HEK293 (cell line): ENCODE results near the gene GSG1L.

Source experiments
- CTCF ChIA-PET: fragments of 350-600 bp; formaldehyde crosslinking; extraction: SDS; loops from one replicate; lab custom pipeline; 2021; ENCODE audit warnings: antibody characterized with exemption; lab: Yijun Ruan, JAX
- POLR2A ChIA-PET: fragments of 300-600 bp; formaldehyde crosslinking; extraction: SDS; loops from one replicate; lab custom pipeline; 2020; ENCODE audit warnings: antibody characterized with exemption, inconsistent platforms; lab: Yijun Ruan, JAX
- H3K27ac ChIP-seq: fragments of 200-500 bp; sonication (Bioruptor generic); 2 replicates; pipeline ENCODE4 v1.5.1; 2014; ENCODE audit warnings: low read depth, low read length, control low read depth, inconsistent platforms; ENCODE audit errors: extremely low read depth
- H3K36me3 ChIP-seq, 2 experiments: fragments of 200-500 bp in 1 of 2; sonication (Bioruptor generic) in 1 of 2; 1 replicate in 1 of 2; 2 replicates in 1 of 2; pipeline ENCODE4 v1.5.1; 2014 to 2017; ENCODE audit warnings: inconsistent platforms in 2 of 2, low read length in 2 of 2; ENCODE audit not compliant: control insufficient read depth in 2 of 2, insufficient read depth in 1 of 2
- H3K4me1 ChIP-seq: fragments of 200-500 bp; sonication (Bioruptor generic); 2 replicates; pipeline ENCODE4 v1.5.1; 2014; ENCODE audit warnings: mild to moderate bottlenecking, low read length, inconsistent platforms; ENCODE audit not compliant: control insufficient read depth, insufficient read depth
- H3K4me3 ChIP-seq: 2 replicates; pipeline ENCODE4 v1.5.1; 2011; ENCODE audit warnings: low read depth, mild to moderate bottlenecking, control low read depth, low read length, moderate library complexity
- H3K9me3 ChIP-seq: fragments of 200-500 bp; sonication (Bioruptor generic); 2 replicates; pipeline ENCODE4 v1.5.1; 2014; ENCODE audit warnings: low read depth, low read length, inconsistent platforms; ENCODE audit not compliant: control insufficient read depth, insufficient read depth
- PRDM10 ChIP-seq: fragments of 450-650 bp; formaldehyde crosslinking; IDR thresholded peaks from 2 replicates; pipeline ENCODE4 v1.5.1; 2016; ENCODE audit warnings: missing biosample characterization, missing genetic modification characterization
- SCRT1 ChIP-seq: fragments of 450-650 bp; formaldehyde crosslinking; IDR thresholded peaks from 2 replicates; pipeline ENCODE4 v1.5.1; 2016; ENCODE audit warnings: missing biosample characterization, missing genetic modification characterization, borderline replicate concordance
- SCRT2 ChIP-seq: fragments of 450-650 bp; formaldehyde crosslinking; IDR thresholded peaks from 2 replicates; pipeline ENCODE4 v1.5.1; 2016; ENCODE audit warnings: missing biosample characterization, missing genetic modification characterization
- ZNF121 ChIP-seq: fragments of 450-650 bp; formaldehyde crosslinking; IDR thresholded peaks from 2 replicates; pipeline ENCODE4 v1.5.1; 2016; ENCODE audit warnings: missing biosample characterization, missing genetic modification characterization
- ZNF24 ChIP-seq: fragments of 450-650 bp; formaldehyde crosslinking; IDR thresholded peaks from 2 replicates; pipeline ENCODE4 v1.5.1; 2016; ENCODE audit warnings: missing biosample characterization, missing genetic modification characterization
- ZNF366 ChIP-seq: fragments of 450-650 bp; formaldehyde crosslinking; conservative IDR thresholded peaks from 2 replicates; pipeline ENCODE4 v1.5.1; 2016; ENCODE audit warnings: missing biosample characterization, missing genetic modification characterization
- ZNF391 ChIP-seq: fragments of 450-650 bp; formaldehyde crosslinking; IDR thresholded peaks from 2 replicates; pipeline ENCODE4 v1.5.1; 2016; ENCODE audit warnings: low read depth, missing biosample characterization, missing genetic modification characterization, borderline replicate concordance
- ZNF398 ChIP-seq: fragments of 450-650 bp; formaldehyde crosslinking; IDR thresholded peaks from 2 replicates; pipeline ENCODE4 v1.5.1; 2017; ENCODE audit warnings: missing biosample characterization, missing genetic modification characterization
- ZNF449 ChIP-seq: fragments of 450-650 bp; formaldehyde crosslinking; IDR thresholded peaks from 2 replicates; pipeline ENCODE4 v1.5.1; 2017; ENCODE audit warnings: missing biosample characterization, mild to moderate bottlenecking, missing genetic modification characterization, moderate library complexity
- ZNF48 ChIP-seq: fragments of 450-650 bp; formaldehyde crosslinking; IDR thresholded peaks from 2 replicates; pipeline ENCODE4 v1.5.1; 2016; ENCODE audit warnings: missing biosample characterization, missing genetic modification characterization
- ZNF488 ChIP-seq: fragments of 450-650 bp; formaldehyde crosslinking; IDR thresholded peaks from 2 replicates; pipeline ENCODE4 v1.5.1; 2016; ENCODE audit warnings: missing biosample characterization, missing genetic modification characterization
- ZNF510 ChIP-seq: fragments of 450-650 bp; formaldehyde crosslinking; IDR thresholded peaks from 2 replicates; pipeline ENCODE4 v1.5.1; 2018; ENCODE audit warnings: mild to moderate bottlenecking, missing genetic modification characterization, missing biosample characterization; ENCODE audit not compliant: insufficient replicate concordance
- ZNF518A ChIP-seq: fragments of 450-650 bp; formaldehyde crosslinking; conservative IDR thresholded peaks from 2 replicates; pipeline ENCODE4 v1.5.1; 2016; ENCODE audit warnings: low read depth, missing biosample characterization, missing genetic modification characterization
- ZNF530 ChIP-seq: fragments of 450-650 bp; formaldehyde crosslinking; IDR thresholded peaks from 2 replicates; pipeline ENCODE4 v1.5.1; 2016; ENCODE audit warnings: low read depth, missing biosample characterization, missing genetic modification characterization
- ZNF596 ChIP-seq: fragments of 450-650 bp; IDR thresholded peaks from 2 replicates; pipeline ENCODE4 v1.5.0; 2018; ENCODE audit warnings: missing biosample characterization, mild to moderate bottlenecking, missing genetic modification characterization, moderate library complexity
- ZNF677 ChIP-seq: fragments of 450-650 bp; IDR thresholded peaks from 2 replicates; pipeline ENCODE4 v1.5.0; 2018; ENCODE audit warnings: missing biosample characterization, mild to moderate bottlenecking, missing genetic modification characterization, moderate library complexity
- ZNF830 ChIP-seq: fragments of 450-650 bp; IDR thresholded peaks from 2 replicates; pipeline ENCODE4 v1.5.0; 2018; ENCODE audit warnings: missing biosample characterization, missing genetic modification characterization, low read depth, mild to moderate bottlenecking, moderate library complexity
- ZXDB ChIP-seq: fragments of 450-650 bp; formaldehyde crosslinking; IDR thresholded peaks from 2 replicates; pipeline ENCODE4 v1.5.1; 2016; ENCODE audit warnings: missing biosample characterization, missing genetic modification characterization

Gene GSG1L

GRCh38 chr16:27753563-27753962, 310.0 kb downstream of the GSG1L start:
- no peak for TF ChIP-seq ZXDB (tag by site-specific recombination)
- TF ChIP-seq ZNF366: peak; percentile 67
- Histone ChIP-seq H3K27ac (no peak overlapping the region), H3K9me3 (no peaks in the 10 kb centered on the region), H3K36me3 (no peaks in the 10 kb centered on the region), H3K4me3 (no peak overlapping the region), H3K4me1 (0 out of 2 replicates have a peak, but pooled peaks cover 4% of the 10 kb centered on the region)
- CTCF ChIA-PET: no interaction called here
- POLR2A ChIA-PET: interaction anchor here (0.6 kb wide), 1 partner anchor 424 kb away, joined by 5 read pairs; no protein-coding TSS in a partner anchor

GRCh38 chr16:27752241-27752640, 311.3 kb downstream of the GSG1L start:
- ChIA-PET POLR2A (no interaction called here), CTCF (interaction anchor here (0.7 kb wide), 2 partner anchors 30 to 61 kb away, joined by 3 to 5 read pairs; no protein-coding TSS in a partner anchor)
- no peaks in the 10 kb centered on the region for H3K9me3 ChIP-seq
- no peaks in the 10 kb centered on the region for H3K36me3 ChIP-seq
- no peak overlapping the region for H3K4me3 ChIP-seq
- TF ChIP-seq ZNF121 (tag by site-specific recombination): no peak
- 0 out of 2 replicates have a peak, but pooled peaks cover 4% of the 10 kb centered on the region for H3K4me1 ChIP-seq
- H3K27ac ChIP-seq: no peak overlapping the region

GRCh38 chr16:27751676-27752075, 311.8 kb downstream of the GSG1L start:
- Histone ChIP-seq H3K4me1 (0 out of 2 replicates have a peak, but pooled peaks cover 4% of the 10 kb centered on the region), H3K4me3 (no peak overlapping the region), H3K27ac (no peak overlapping the region), H3K9me3 (no peaks in the 10 kb centered on the region), H3K36me3 (no peaks in the 10 kb centered on the region)
- POLR2A ChIA-PET: no interaction called here
- CTCF ChIA-PET: no interaction called here
- TF ChIP-seq ZNF391 (tag by site-specific recombination) (no peak), ZNF24 (no peak), ZNF530 (tag by site-specific recombination) (no peak), ZNF677 (tag by site-specific recombination) (no peak), ZNF488 (tag by site-specific recombination) (no peak), ZNF48 (tag by site-specific recombination) (no peak), ZNF596 (tag by site-specific recombination) (no peak), ZNF830 (tag by site-specific recombination) (no peak), SCRT1 (no peak), ZNF449 (tag by site-specific recombination) (no peak), SCRT2 (tag by site-specific recombination) (no peak), ZNF518A (no peak), ZNF398 (tag by site-specific recombination) (no peak), PRDM10 (no peak), ZNF510 (tag by site-specific recombination) (no peak)
